HCT116 (cell line): ENCODE measurements around the gene IQGAP3. TPM values are rescaled to one million over a fixed set of nuclear protein-coding genes. Genes with fewer than 3 reads are reported as not detected.

ENCODE experiments used
- ATAC-seq: fragments of 200-7000 bp; cut with Tn5 transposase; 2 replicates; pipeline ENCODE4 v1.9.1; 2020; ENCODE audit warnings: mild to moderate bottlenecking, moderate library complexity
- BruUV-seq: library from RNA; stranded (reverse); fragments of 400-500 nt; replicated peaks from 2 replicates; lab custom pipeline; 2021; lab: Mats Ljungman, UMichigan
- CTCF ChIA-PET: fragments of 300-600 bp; sonication (Branson Sonifier 250); formaldehyde crosslinking; loops from one replicate; lab custom pipeline; 2021; ENCODE audit warnings: antibody characterized with exemption; lab: Charles Lee
- POLR2A ChIA-PET: fragments of 300-600, 350-600 bp; sonication (Branson Sonifier 250); formaldehyde crosslinking; loops from one replicate; lab custom pipeline; 2021; ENCODE audit warnings: antibody characterized with exemption; lab: Charles Lee
- RAD21 ChIA-PET, 2 experiments: fragments of 300-600 bp; sonication (Branson Sonifier 250); formaldehyde crosslinking; loops; one replicate each; lab custom pipeline; 2023; ENCODE audit warnings: low total read pairs in 2 of 2; ENCODE audit not compliant: uncharacterized antibody in 2 of 2, unreplicated experiment in 2 of 2, low non-redundant PET in 1 of 2; lab: Charles Lee
- DNase-seq: peaks from one replicate; pipeline ENCODE4 v3.0.0-alpha.2; 2010; ENCODE audit warnings: low read depth, low spot score
- H2AFZ ChIP-seq: fragments of 200-600 bp; shearing (Covaris generic), sonication (generic); 2 replicates; pipeline ENCODE4 v1.6.1; 2017; ENCODE audit warnings: low read depth, mixed run types, mixed read lengths, antibody characterized with exemption, low read length; ENCODE audit not compliant: poor library complexity, severe bottlenecking
- H3K27ac ChIP-seq: 2 replicates; pipeline ENCODE4 v1.5.1; 2012; ENCODE audit warnings: low read depth, low read length
- H3K27me3 ChIP-seq: fragments of 200-600 bp; sonication (generic); 2 replicates; pipeline ENCODE4 v1.6.1; 2016; ENCODE audit warnings: mixed run types, low read length, mixed read lengths; ENCODE audit not compliant: insufficient read depth
- H3K36me3 ChIP-seq, 2 experiments: fragments of 200-500 bp in 1 of 2; fragments of 200-600 bp in 1 of 2; sonication (Bioruptor generic) in 1 of 2; sonication (generic) in 1 of 2; 2 replicates each; pipeline versions ENCODE4 v1.5.1 to v1.6.1; 2014 to 2016; ENCODE audit warnings: low read length in 2 of 2, inconsistent platforms in 1 of 2, mixed read lengths in 1 of 2, mixed run types in 1 of 2; ENCODE audit not compliant: insufficient read depth in 2 of 2, control insufficient read depth in 1 of 2
- H3K4me1 ChIP-seq, 2 experiments: fragments of 200-600 bp in 1 of 2; sonication (generic) in 1 of 2; 2 replicates each; pipeline versions ENCODE4 v1.5.1 to v1.6.1; 2012 to 2017; ENCODE audit warnings: low read length in 2 of 2, inconsistent platforms in 1 of 2, mild to moderate bottlenecking in 1 of 2, mixed read lengths in 1 of 2, mixed run types in 1 of 2, moderate library complexity in 1 of 2; ENCODE audit not compliant: insufficient read depth in 2 of 2, control insufficient read depth in 1 of 2
- H3K4me2 ChIP-seq: fragments of 200-600 bp; sonication (generic); 2 replicates; pipeline ENCODE4 v1.6.1; 2017; ENCODE audit warnings: mixed run types, low read length, mixed read lengths
- H3K4me3 ChIP-seq, 2 experiments: fragments of 200-600 bp in 1 of 2; sonication (generic) in 1 of 2; replicated peaks in 1 of 2; 2 replicates each; pipeline ENCODE4 v1.5.1; 2011 to 2016; ENCODE audit warnings: low read length in 2 of 2, control low read depth in 1 of 2, low read depth in 1 of 2, mild to moderate bottlenecking in 1 of 2, mixed read lengths in 1 of 2, mixed run types in 1 of 2
- H3K79me2 ChIP-seq: fragments of 200-600 bp; sonication (generic); 2 replicates; pipeline ENCODE4 v1.6.1; 2017; ENCODE audit warnings: mild to moderate bottlenecking, mixed run types, low read length, moderate library complexity, mixed read lengths; ENCODE audit not compliant: insufficient read depth
- H3K9ac ChIP-seq: fragments of 200-600 bp; sonication (generic); 2 replicates; pipeline ENCODE4 v1.6.1; 2016; ENCODE audit warnings: low read length, mixed read lengths
- H3K9me2 ChIP-seq: fragments of 200-600 bp; sonication (generic), shearing (Covaris generic); 2 replicates; pipeline ENCODE4 v1.6.1; 2017; ENCODE audit warnings: mixed run types, mild to moderate bottlenecking, moderate library complexity; ENCODE audit not compliant: insufficient read depth
- H3K9me3 ChIP-seq, 2 experiments: fragments of 200-500 bp in 1 of 2; fragments of 200-600 bp in 1 of 2; sonication (Bioruptor generic) in 1 of 2; sonication (generic) in 1 of 2; 2 replicates each; pipeline ENCODE4 v1.6.1; 2014 to 2017; ENCODE audit warnings: low read length in 2 of 2, mixed read lengths in 2 of 2, inconsistent platforms in 1 of 2, low read depth in 1 of 2, mild to moderate bottlenecking in 1 of 2, mixed run types in 1 of 2, moderate library complexity in 1 of 2; ENCODE audit not compliant: control insufficient read depth in 1 of 2, insufficient read depth in 1 of 2
- H4K20me1 ChIP-seq: fragments of 200-600 bp; sonication (generic), shearing (Covaris generic); 2 replicates; pipeline ENCODE4 v1.6.1; 2017; ENCODE audit warnings: mixed run types, mild to moderate bottlenecking, moderate library complexity; ENCODE audit not compliant: insufficient read depth
- CEBPB ChIP-seq: IDR thresholded peaks from 2 replicates; pipeline ENCODE4 v1.6.1; 2012; ENCODE audit warnings: low read depth
- ELF1 ChIP-seq: IDR thresholded peaks from 2 replicates; pipeline ENCODE4 v1.6.1; 2012; ENCODE audit warnings: low read depth, borderline replicate concordance
- EZH2phosphoT487 ChIP-seq: fragments of 200-600 bp; IDR thresholded peaks from 2 replicates; pipeline ENCODE4 v1.6.1; 2018; ENCODE audit warnings: antibody characterized with exemption, borderline replicate concordance
- FOSL1 ChIP-seq: IDR thresholded peaks from 2 replicates; pipeline ENCODE4 v1.6.1; 2012; ENCODE audit warnings: low read depth
- JUND ChIP-seq: IDR thresholded peaks from 2 replicates; pipeline ENCODE4 v1.6.1; 2012
- POLR2AphosphoS5 ChIP-seq: IDR thresholded peaks from 2 replicates; pipeline ENCODE4 v1.6.1; 2011; ENCODE audit warnings: mild to moderate bottlenecking, low read depth, low read length, moderate library complexity
- RAD21 ChIP-seq: IDR thresholded peaks from 2 replicates; pipeline ENCODE4 v1.6.1; 2012; ENCODE audit warnings: low read depth, mild to moderate bottlenecking
- SIN3A ChIP-seq: IDR thresholded peaks from 2 replicates; pipeline ENCODE4 v1.6.1; 2012; ENCODE audit warnings: low read depth
- SRF ChIP-seq: IDR thresholded peaks from 2 replicates; pipeline ENCODE4 v1.6.1; 2012; ENCODE audit warnings: low read depth
- TCF7L2 ChIP-seq: IDR thresholded peaks from 2 replicates; pipeline ENCODE4 v1.7.0; 2011; ENCODE audit warnings: borderline replicate concordance, inconsistent platforms; ENCODE audit not compliant: insufficient read depth, insufficient read length; ENCODE audit errors: extremely low read depth
- YY1 ChIP-seq: IDR thresholded peaks from 2 replicates; pipeline ENCODE4 v1.6.1; 2011; ENCODE audit warnings: low read length, low read depth, moderate library complexity, mild to moderate bottlenecking; ENCODE audit not compliant: insufficient replicate concordance; ENCODE audit errors: extremely low read depth
- intact Hi-C: fragments of 100-400 bp; cut with micrococcal nuclease; formaldehyde crosslinking; loops from 2 replicates; pipeline ENCODE4 v1.10.0; 2022
- total RNA-seq: library from RNA; stranded (reverse); gene quantifications from one replicate; pipeline ENCODE4 v1.2.1, GENCODE V29; 2021; ENCODE audit not compliant: unreplicated experiment
- TF ChIP-seq, protein P1 (sequence below): IDR thresholded peaks from 2 replicates; pipeline ENCODE4 v1.6.1; 2011; ENCODE audit warnings: mild to moderate bottlenecking, low read length, moderate library complexity; ENCODE audit not compliant: insufficient replicate concordance; ENCODE audit errors: extremely low read depth
- TF ChIP-seq, protein P2 (sequence below): IDR thresholded peaks from 2 replicates; pipeline ENCODE4 v1.6.1; 2012
- TF ChIP-seq, protein P3 (sequence below): IDR thresholded peaks from 2 replicates; pipeline ENCODE4 v1.6.1; 2012; ENCODE audit warnings: low read depth

IQGAP3 gene
- total RNA-seq, 1 experiment from 2014 or later = 38.8 TPM

DNA sequence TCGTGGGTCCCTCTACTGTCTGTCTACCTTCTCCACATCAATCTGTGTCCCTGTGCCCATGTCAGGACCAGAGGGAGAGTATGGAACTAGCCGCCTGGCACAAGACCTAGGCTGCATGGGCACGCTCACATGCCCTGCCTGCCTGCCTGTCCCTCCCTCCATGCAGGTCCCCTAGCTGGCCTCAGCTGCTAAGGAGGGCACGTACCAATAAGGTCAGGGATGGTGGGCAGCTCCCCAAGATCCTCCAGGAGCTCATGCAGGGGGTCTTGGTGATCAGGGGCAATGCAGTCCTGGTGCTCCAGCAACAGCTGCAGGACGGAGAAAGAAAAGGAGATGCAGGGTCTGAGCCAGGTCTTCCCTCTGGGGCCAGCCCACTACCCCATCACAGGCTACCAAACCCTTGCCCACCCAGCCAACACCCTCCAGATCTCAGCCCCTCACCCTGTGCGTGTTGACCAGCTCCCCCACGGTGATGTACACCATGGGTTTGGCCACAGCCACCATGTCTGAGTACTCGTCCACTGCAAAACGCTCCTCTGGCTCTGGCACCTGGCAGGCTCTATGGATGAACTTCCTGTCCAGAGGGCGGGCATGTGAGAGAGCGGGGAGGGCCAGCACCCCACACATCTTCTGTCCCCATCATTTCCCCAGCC, 38.7 kb downstream of the IQGAP3 start:
- Histone ChIP-seq H3K9ac (no peak overlapping the region), H2AFZ (no peak overlapping the region), H3K9me3 (no peaks in the 10 kb centered on the region), H3K79me2 (no peaks in the 10 kb centered on the region), H3K4me3 (no peak overlapping the region), H3K4me2 (no peak overlapping the region)
- DNase-seq (no peak), ATAC-seq (no peak)
- RAD21 ChIA-PET = interaction anchor here in 1 of 2 experiments (0.6 kb wide), 1 partner anchor 58 kb away, joined by 3 read pairs; no protein-coding TSS in a partner anchor
- TF ChIP-seq SIN3A (no peak), SRF (no peak)
- TF ChIP-seq, all 23 proteins: peak for 0
- Histone ChIP-seq H3K36me3 (peaks cover 24 to 35% of the 10 kb centered on the region in 2 experiments; a peak in 3 of 4 replicates), H3K9me2 (no peaks in the 10 kb centered on the region), H4K20me1 (no peaks in the 10 kb centered on the region), H3K27ac (no peak overlapping the region), H3K27me3 (no peaks in the 10 kb centered on the region), H3K4me1 (no peaks in the 10 kb centered on the region)
- ChIA-PET POLR2A (no interaction called here), CTCF (no interaction called here)
- no TSS peak for BruUV-seq
- intact Hi-C loops = no loop called here

DNA sequence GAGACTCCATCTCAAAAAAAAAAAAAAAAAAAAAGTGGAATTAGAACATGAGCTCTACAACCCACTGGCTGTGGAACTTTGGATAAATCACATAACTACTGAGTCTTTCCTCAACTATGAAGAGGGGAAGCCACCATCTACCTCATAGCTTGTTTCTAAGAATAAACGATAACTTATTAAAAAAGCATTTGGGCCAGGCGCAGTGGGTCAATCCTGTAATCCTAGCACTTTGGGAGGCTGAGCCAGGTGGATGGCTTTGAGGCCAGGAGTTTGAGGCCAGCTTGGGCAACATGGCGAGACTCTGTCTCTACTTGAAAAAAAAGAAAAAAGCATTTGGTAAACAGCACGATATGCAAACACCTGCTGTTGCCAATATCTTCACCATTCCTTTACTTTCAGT, 40.0 kb downstream of the IQGAP3 start:
- ATAC-seq (no peak), DNase-seq (no peak)
- Histone ChIP-seq H3K9me2 (no peaks in the 10 kb centered on the region), H3K4me1 (no peaks in the 10 kb centered on the region; a peak in 1 of 4 replicates), H4K20me1 (no peaks in the 10 kb centered on the region), H2AFZ (no peak overlapping the region), H3K27me3 (no peaks in the 10 kb centered on the region), H3K36me3 (peaks cover 24 to 47% of the 10 kb centered on the region in 2 experiments; a peak in 3 of 4 replicates), H3K79me2 (no peaks in the 10 kb centered on the region), H3K9me3 (no peaks in the 10 kb centered on the region), H3K4me2 (no peak overlapping the region), H3K4me3 (no peak overlapping the region), H3K27ac (no peak overlapping the region), H3K9ac (no peak overlapping the region)
- intact Hi-C loops = no loop called here
- ChIA-PET CTCF (no interaction called here), POLR2A (no interaction called here), RAD21 (no interaction called here)
- BruUV-seq = no TSS peak
- no peak for TF ChIP-seq SRF
- TF ChIP-seq, protein P1, sequence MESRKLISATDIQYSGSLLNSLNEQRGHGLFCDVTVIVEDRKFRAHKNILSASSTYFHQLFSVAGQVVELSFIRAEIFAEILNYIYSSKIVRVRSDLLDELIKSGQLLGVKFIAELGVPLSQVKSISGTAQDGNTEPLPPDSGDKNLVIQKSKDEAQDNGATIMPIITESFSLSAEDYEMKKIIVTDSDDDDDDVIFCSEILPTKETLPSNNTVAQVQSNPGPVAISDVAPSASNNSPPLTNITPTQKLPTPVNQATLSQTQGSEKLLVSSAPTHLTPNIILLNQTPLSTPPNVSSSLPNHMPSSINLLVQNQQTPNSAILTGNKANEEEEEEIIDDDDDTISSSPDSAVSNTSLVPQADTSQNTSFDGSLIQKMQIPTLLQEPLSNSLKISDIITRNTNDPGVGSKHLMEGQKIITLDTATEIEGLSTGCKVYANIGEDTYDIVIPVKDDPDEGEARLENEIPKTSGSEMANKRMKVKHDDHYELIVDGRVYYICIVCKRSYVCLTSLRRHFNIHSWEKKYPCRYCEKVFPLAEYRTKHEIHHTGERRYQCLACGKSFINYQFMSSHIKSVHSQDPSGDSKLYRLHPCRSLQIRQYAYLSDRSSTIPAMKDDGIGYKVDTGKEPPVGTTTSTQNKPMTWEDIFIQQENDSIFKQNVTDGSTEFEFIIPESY = no peak
- no peak for TF ChIP-seq TCF7L2
- TF ChIP-seq ELF1 = no peak
- no peak for TF ChIP-seq YY1
- no peak for TF ChIP-seq POLR2AphosphoS5
- TF ChIP-seq, protein P2, sequence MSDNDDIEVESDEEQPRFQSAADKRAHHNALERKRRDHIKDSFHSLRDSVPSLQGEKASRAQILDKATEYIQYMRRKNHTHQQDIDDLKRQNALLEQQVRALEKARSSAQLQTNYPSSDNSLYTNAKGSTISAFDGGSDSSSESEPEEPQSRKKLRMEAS = no peak
- TF ChIP-seq JUND = no peak
- no peak for TF ChIP-seq CEBPB
- no peak for TF ChIP-seq EZH2phosphoT487
- TF ChIP-seq FOSL1 = no peak
- TF ChIP-seq, protein P3, sequence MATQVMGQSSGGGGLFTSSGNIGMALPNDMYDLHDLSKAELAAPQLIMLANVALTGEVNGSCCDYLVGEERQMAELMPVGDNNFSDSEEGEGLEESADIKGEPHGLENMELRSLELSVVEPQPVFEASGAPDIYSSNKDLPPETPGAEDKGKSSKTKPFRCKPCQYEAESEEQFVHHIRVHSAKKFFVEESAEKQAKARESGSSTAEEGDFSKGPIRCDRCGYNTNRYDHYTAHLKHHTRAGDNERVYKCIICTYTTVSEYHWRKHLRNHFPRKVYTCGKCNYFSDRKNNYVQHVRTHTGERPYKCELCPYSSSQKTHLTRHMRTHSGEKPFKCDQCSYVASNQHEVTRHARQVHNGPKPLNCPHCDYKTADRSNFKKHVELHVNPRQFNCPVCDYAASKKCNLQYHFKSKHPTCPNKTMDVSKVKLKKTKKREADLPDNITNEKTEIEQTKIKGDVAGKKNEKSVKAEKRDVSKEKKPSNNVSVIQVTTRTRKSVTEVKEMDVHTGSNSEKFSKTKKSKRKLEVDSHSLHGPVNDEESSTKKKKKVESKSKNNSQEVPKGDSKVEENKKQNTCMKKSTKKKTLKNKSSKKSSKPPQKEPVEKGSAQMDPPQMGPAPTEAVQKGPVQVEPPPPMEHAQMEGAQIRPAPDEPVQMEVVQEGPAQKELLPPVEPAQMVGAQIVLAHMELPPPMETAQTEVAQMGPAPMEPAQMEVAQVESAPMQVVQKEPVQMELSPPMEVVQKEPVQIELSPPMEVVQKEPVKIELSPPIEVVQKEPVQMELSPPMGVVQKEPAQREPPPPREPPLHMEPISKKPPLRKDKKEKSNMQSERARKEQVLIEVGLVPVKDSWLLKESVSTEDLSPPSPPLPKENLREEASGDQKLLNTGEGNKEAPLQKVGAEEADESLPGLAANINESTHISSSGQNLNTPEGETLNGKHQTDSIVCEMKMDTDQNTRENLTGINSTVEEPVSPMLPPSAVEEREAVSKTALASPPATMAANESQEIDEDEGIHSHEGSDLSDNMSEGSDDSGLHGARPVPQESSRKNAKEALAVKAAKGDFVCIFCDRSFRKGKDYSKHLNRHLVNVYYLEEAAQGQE = no peak
- no peak for TF ChIP-seq RAD21
